22Rv1 (cell line): ENCODE measurements around the gene TMSB4X.
"Not testable (repeated sequence)": the region's sequence is repeated elsewhere in the genome, so short reads cannot be mapped to it uniquely, and the experiment has no call there.

Source experiments
- ZFX ChIP-seq: fragments of 450-650 bp; IDR thresholded peaks from 2 replicates; pipeline ENCODE4 v1.6.1; 2017; ENCODE audit warnings: antibody characterized with exemption, borderline replicate concordance
- TF ChIP-seq, protein P1 (sequence below): fragments of 450-650 bp; IDR thresholded peaks from 2 replicates; pipeline ENCODE4 v1.5.1; 2017; ENCODE audit warnings: mild to moderate bottlenecking

DNA sequence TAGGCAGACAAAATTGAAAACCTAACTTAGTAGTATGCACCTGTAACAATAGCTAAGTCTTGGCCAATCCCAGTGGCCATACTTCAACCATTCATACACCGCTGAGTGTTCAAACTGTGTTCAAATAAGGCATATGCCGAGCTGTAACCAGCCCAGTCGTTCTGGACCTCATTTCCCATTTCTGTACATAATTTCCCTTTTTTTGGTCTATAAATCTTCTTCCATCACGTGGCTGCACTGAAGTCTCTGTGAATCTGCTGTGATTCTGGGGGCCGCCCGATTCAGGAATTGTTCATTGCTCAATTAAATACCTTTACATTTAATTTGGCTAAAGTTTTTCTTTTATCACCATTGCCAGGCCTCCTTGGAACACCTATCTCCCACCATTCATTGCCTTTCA is 41.8 kb downstream of the TMSB4X start:
- TF ChIP-seq, protein P1, sequence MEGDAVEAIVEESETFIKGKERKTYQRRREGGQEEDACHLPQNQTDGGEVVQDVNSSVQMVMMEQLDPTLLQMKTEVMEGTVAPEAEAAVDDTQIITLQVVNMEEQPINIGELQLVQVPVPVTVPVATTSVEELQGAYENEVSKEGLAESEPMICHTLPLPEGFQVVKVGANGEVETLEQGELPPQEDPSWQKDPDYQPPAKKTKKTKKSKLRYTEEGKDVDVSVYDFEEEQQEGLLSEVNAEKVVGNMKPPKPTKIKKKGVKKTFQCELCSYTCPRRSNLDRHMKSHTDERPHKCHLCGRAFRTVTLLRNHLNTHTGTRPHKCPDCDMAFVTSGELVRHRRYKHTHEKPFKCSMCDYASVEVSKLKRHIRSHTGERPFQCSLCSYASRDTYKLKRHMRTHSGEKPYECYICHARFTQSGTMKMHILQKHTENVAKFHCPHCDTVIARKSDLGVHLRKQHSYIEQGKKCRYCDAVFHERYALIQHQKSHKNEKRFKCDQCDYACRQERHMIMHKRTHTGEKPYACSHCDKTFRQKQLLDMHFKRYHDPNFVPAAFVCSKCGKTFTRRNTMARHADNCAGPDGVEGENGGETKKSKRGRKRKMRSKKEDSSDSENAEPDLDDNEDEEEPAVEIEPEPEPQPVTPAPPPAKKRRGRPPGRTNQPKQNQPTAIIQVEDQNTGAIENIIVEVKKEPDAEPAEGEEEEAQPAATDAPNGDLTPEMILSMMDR = not testable (repeated sequence)
- TF ChIP-seq ZFX = not testable (repeated sequence)
